GM18502 (cell line): ENCODE results near the gene PLA2G12A.
A peak's percentile ranks its signal among the peaks of the same experiment; 100 is the strongest.

Experiments used
- ATAC-seq: cut with Tn5 transposase; IDR thresholded peaks from one replicate; pipeline ENCODE4 v1.9.1; 2021; ENCODE audit warnings: mild to moderate bottlenecking; ENCODE audit not compliant: unreplicated experiment, poor library complexity

The PLA2G12A gene

DNA sequence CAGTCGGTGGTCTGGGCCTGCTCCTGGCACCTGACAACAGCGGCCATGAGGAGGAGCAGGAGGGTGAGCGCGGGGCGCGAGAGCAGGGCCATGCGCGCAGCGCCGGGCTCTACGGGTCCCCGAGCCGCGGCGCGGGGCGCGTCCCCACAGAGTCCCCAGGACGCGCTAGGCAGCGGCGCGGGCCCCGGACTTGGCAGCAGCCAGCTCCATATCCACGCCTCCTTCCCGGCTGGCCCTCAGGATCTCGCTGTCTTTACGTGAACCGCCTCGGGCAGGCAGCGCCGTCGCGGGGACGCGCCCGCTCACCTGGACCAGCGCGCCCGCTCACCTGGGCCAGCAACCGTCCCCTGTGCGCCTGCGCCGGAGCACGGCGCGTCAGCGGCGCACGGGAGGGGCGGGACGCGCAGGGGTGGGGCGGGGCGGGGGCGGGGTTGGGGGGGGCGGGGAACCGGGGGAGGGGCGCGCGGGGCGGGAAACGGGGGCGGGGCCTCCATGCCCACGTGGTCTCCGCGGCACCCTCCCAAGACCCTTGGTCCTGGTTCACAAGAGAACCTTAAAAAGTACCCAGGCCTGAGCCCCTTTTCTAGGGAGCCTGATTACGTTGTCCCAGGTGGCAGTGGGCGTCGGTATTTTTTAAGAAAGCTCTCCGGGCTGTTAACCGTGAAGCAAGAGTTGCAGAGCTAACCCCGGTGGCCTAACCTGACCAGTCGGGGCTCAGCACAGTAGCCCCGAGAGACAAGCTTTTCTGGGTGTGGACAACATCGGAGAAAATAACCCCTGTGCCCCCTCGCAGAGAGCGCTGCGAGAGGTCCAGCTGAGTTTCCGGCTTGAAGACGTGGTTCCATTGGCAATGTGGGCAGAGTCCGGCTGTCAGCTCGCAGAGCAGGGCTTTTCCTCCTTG is at the start of gene PLA2G12A:
Gene PLA2G12A, minus strand, starts transcription at position 353 of the 901 bp plus-strand sequence. Its CDS starts 261 bp downstream, at position 92.
- ATAC-seq, result peak; percentile 89

DNA sequence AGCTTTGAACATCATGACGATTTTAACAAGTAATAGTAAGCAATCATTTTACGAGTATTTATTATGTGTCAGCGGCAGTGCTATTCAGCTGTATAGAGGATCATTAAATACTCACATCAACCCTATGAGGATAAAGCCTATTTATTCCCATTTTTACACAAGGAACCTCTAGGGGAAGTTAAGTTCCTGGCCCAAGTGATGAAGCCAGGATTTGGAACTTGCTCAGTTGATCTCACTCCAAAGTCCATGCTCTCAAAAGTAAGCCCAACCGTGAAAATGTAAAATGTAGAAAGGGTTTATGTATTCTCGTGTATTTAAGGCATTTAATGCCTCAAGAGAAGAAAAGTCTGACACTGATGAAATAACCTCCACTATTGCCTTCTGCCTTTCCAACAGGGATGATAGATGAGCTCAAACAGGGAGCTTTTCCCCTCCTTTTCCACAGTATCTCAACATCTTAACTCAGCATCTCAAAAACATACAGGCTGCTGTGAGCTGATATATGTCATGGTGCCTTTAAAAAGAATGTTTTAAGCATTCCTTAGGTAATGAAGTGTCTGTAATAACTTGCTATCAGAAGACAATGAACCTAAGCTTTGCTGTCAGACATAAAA is 35.0 kb upstream of the PLA2G12A start:
- ATAC-seq, result no peak

DNA sequence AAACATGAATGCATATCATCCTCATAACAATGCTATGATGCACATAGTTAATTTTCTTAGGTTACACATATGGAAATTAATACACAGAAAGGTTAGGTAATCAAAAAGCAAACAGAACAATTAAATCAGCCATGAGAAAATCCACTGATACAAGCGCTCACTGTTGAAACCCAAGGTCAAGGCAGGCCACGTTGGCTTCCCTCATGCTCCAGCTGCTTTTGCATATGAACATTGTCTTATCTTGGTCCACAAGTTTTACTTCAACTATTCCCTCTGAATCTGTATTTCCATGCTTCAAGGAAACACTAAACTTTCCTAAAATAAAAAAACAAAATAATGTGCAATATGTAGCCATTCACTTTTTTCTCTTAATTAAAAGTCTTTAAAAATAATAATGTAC is 34.5 kb upstream of the PLA2G12A start:
- no peak for ATAC-seq

DNA sequence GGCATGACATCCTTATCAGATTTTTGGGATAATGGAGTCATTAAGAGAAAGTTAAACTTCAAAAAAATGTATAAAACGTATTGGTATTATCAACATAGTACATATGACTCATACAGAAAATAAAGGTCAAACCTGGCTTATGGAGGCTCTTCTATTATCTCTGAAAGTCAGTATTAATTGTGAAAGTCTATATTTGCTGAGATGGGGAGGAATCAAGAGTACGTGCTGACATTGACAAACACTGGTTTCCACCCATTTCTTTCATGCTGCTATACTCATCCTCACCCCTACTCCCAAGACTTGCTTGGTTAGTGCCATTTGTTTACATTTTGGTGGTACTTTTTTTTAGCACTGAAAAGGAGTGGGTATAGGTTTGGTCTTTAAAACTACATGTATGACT is 30.8 kb upstream of the PLA2G12A start:
- ATAC-seq, result no peak

DNA sequence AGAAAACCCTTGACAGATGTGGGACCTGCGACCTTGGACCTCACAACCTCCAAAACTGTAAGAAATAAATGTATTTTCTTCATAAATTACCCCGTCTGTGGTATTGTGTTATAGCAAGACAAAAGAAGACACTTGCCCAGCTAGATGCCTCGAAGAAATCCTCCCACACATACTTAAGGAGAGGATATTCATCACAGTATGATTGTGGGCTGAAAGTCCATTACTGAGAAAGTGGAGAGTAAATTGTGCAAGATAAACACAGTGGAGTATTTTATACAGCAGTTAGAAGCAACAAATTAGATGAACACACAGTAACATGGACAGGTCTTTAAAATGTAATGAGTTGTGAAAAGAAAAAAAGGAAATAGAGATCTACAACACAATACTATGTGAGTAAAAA is 25.8 kb upstream of the PLA2G12A start:
- no peak for ATAC-seq

DNA sequence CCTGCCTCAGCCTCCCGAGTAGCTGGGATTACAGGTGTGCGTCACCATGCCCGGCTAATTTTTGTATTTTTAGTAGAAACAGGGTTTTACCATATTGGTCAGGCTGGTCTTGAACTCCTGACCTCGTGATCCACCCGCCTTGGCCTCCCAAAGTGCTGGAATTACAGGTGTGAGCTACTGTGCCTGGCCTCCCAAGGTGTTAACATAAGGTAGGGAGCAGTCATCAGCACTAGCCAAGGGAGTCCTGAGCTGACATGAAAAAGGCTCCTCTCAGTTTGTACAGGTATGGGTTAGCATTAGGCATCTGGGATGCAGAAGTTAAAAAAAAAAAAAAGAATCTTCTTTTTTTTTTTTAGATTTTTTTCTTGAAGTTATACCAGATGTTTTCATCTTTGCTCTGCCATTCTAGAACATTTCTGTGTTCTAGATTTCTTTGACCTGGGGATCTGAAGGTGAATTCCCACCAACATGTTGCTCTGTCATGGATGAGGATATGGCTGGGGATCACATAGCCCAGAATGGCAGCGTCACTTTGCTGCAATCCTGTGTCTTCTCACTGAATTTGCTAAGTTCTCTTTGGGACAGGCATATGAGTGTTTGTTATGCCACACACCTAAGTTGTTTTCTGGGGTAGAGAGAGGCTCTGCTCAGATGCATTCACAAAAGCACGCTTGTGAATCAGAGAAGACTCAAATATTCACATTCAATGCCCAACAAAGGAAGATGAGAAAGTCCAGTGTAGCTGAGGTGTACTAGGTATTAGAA is 24.4 kb upstream of the PLA2G12A start:
- no peak for ATAC-seq

DNA sequence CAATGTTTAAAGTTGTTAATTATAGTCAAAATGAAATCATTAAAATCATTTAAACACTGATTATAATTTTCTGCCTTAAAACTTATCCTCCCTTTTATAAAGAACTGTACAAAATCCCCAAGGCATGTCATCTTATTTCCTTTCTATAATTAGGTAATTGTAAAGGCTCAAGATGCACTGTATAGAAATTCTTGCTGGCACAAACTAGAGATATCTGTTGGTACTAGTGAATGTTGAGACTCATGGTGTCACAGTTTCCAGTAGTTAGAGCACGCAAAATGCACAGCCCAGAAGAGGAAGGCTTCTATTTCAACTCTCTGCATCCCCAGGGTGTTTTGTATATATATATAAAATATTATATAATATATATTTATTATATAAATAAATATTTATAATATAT is 22.7 kb upstream of the PLA2G12A start:
- ATAC-seq, result no peak

DNA sequence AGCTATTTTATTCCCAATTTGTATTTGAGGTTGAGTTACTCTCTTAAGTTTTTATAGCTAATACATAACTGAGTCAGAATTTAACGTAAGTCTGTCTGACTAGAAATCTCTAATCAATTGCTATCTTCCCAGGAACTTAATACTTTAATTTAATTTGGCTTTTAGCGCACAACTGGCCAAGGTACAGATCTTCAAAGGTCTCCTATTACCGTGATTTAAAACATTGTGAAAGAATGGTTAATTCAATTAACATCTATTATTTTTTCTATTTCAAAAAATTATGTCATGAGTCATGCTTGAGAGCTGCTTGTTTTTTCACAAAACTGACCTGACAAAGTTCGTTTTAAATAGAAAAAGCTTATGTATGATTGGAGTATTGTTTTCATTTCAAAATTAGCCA is 22.0 kb upstream of the PLA2G12A start:
- ATAC-seq, result no peak

DNA sequence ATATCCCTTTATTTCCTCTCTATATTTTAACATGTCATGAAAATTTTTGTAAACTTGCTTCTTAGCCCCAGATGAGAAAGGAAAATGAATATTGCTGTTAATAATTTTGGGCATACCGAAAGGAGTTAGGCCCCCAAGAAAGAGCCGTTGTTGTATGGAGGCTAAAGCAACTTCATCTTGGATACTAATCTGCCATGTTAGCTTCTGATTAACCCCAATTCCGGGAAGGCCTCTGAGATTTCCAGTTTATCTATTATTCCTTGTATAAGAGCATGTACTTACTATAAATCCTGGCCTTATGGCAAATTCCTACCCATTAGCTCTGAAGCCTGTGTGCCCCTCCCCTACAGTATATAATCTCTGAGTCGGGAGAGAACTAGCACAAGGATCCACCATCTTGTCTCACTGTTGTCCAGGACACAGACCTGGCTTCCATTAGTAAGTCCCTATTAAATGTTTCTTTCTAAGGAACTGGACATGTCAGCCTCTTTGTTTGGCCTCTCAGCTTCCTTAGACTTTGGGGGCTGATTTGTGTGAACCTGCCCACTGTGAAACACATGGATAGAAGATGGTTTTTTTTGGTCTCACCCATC is 20.9 kb upstream of the PLA2G12A start:
- no peak for ATAC-seq

DNA sequence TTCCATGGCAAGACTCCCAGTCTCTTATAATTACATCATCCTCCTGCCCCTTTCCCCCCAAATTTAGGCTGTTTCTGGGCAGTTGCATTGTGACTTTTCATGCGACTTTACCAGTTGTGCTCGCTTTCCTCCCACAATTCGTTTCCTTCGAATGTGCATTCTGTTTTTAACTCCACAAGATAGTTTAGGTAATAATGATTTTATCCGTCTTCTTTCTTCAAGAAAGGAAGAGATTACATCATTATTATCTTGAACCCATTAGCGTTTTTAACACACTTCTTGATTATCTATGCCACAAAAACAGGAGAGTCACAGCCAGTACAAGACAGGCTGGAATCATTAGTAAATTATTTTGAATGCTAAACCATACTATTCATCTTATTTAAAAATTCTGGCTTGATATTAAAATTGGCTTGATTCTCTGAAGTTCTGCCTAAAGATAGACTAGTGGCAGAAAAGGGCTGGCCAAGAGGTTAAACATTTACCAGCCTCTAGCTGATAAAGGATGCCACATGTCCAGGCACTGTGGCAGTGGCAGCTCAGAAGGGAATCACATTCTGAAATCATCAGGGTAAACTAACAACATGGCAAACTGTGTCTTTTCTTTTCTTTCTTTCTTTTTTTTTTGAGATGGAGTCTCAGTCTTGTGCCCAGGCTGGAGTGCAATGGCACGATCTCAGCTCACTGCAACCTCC is 19.7 kb upstream of the PLA2G12A start:
- ATAC-seq, result no peak

DNA sequence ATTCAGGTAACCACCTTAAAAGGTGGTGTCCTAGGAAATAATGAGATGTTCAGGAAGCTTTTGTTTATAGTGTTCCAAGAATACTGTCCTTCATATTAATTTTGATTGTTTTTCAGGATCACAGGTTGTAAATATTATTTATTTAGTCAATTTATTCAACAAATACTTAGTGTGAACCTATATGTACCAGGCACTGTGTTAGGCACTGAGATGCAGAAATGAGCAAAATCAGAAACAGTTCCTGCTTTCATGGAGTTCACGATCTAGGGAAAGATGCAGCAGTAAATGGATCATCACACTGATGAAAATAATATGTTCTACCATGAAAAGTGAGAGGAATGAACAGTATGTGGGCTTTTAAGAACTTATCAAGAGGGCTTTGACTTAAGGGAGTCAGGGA is 18.2 kb upstream of the PLA2G12A start:
- no peak for ATAC-seq

DNA sequence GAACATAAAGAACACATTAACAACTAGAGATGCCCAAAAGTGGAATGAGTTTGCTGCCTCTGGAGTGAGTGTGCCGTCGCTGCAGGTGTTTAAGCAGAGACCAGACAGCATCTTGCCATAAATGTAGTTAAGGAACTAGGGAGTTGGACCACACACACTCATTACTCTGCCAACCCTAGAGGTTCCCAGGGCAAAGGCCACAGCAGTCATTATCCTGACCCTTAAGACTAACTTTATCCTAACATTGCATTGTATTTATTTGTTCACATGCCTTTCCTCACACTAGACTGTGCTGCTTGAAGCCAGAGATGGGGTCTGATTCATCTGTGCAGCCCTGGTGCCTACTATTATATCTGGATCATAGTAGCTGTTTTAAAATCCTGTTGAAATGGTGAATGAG is 16.9 kb upstream of the PLA2G12A start:
- ATAC-seq, result no peak

DNA sequence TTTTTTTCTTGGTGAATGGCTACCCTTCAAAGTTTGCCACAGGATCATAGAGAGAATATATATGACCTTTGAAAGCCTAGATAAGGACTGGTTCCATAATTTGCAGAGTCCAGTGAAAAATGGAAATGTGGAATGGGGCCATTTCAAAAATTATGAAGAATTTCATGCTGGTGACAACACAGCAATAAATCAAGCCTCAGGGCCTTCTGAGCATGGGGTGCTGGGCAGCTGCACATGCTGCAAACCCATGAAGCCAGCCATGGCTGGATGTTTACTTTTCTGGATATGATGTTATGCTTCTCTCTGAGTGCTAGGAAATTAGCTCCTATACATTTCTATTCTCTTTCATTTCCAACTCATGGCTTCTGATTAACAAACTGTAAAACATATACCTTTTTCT is 16.0 kb upstream of the PLA2G12A start:
- no peak for ATAC-seq

DNA sequence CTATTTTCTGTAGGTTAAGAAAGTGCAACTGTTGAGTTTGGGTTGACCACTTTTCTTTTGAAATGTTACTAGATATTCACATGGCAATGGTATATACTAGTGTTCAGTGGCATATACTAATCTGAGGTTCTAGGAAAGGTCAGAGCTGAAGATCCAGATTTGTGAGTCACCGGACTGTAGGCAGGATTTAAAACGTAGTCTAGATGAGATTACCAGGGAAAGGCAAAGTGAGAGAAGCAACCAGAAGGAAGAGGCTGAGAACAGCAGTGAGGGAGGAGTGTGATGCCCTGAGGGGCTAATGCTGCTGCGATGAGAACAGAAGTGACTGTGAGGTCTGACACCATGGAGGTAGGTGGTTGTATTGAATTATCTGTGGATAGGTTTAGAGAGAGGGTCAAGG is 9.7 kb upstream of the PLA2G12A start:
- ATAC-seq, result no peak

DNA sequence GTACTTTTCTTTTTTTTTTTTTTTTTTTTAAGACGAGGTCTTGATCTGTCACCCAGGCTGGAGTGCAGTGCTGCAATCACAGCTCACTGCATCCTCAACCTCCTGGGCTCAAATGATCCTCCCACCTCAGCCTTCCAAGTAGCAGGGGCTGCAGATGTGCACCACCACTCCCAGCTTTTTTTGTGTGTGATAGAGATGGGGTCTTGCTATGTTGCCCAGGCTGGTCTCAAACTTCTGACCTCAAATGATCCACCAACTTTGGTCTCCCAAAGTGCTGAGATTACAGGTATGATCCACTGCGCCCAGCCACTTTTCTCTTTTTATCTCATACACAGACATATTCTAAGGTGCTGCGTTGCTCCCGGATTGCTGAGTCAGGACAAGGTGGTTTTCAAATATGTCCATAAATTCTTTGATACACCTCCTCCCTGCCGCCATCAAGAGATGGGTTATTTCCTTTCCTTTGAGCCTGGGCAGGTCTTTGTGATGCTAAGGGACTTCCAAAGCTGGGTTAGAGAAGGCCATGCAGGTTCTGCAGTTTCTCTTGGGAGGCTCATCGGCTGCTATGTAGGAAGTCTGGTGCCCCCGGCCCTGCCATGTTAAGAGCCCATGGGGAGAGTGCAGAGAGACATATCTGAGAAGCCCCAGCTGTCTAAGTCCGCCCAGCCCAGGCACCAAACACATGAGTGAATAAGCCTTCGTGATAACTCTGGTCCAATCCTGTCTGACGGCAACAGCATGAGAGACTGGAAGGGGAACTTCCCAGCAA is 8.4 kb upstream of the PLA2G12A start:
- no peak for ATAC-seq

DNA sequence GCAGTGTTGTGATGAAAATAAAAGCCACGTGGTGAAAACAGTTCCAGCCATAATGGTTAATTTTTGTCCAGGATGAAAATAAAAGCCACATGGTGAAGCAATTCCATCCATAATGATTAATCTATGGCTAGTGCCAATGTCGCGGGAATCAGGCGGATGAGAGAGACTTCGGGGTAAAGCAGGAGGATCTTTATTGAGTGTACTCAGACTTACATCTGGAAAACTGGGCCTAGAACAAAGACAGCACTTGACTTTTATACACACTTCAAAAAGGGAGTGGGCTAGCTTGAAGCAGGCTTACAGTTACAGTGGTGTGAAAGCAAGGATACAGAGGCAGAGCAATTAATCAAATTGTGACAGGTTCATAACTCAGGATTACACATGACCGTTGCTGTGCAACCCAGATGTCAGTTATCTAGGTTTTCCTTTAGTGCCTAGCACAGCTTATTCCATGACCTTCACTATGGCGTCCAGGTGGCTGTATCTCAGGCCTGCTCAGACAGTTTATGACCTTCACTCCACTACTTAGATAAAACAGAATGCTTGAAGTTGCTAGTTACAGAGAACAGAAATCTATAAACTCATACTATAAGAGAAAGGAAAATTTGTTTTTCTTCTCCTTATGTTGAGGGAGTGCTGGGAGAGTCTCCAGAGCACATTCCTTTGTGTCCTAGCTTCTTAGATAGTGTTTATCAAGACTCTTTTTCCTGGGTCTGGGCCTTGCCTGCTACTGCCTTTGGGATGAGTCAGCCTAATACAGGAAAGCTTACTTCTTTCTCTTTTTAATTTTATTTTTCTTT is 5.9 kb upstream of the PLA2G12A start:
- no peak for ATAC-seq

DNA sequence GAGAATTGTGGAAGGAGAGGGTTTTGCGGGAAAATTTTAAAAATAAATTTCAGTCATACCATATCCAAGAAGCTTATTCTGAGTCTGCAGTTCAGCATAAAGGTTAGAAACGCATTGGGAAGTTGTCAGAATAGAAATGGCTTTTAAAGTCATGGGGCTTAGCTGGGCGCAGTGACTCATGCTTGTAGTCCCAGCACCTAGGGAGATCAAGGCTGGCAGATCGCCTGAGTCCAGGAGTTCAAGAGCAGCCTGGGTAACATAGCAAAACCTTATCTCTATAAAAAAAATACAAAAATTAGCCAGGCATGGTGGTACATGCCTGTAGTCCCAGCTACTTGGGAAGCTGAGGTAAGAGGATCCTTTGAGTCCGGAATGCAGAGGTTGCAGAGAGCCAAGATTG is 3.9 kb upstream of the PLA2G12A start:
- no peak for ATAC-seq

DNA sequence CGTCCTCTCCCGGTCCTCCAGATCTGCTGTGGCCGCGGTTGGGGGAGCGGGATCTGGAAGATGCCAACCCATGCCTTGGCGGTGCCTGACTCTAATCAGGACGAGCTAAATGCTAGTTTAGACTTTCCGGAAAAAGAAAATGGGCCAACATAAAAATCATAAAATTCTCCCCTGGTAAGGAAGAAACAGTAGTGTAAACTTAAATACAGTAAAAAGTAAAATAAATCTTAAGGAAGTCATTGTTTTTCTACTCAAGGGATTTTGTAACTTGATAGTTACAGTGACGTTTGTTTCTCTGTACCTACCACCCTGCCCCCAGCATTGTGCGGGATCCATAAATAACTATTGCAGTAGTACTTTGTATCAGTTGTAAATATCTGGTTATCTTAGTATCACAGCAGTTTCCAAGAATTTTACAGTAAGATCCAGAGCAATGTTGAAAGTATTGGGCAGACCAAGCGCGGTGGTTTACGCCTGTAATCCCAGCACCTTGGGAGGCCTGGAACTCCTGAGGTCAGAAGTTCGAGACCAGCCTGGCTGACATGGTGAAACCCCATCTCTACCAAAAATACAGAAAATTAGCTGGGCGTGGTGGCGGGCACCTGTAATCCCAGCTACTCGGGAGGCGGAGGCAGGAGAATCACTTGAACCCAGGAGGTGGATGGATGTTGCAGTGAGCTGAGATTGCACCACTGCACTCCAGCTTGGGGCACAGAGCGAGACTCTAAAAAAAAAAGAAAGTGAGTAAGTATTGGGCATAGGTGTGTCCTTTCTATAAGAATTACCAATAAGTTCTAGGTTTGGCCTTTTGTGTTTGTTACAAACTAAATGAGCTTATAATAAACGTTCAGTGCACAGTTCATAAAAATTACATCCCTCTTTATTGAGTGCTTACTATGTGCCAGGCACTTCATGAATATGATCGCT is 1.0 kb upstream of the PLA2G12A start:
- ATAC-seq, result no peak
